Endometrial microvascular endothelial cells (primary cell): ENCODE measurements around the gene ELAVL1. TPM values are rescaled to one million over a fixed set of nuclear protein-coding genes. Genes with fewer than 3 reads are reported as not detected.

Experiments
- in situ Hi-C: cut with HindIII; loops from 2 replicates; pipeline ENCODE4 v1.10.0; 2017; ENCODE audit warnings: low sequenced_read_pairs, low pct_unique_long_range_greater_than_20kb; ENCODE audit errors: inconsistent ontology term
- total RNA-seq: library from RNA; depleted of rRNA; stranded (reverse); fragments of >200 nt; gene quantifications from one replicate; pipeline ENCODE4 v1.2.3, GENCODE V29; 2015; ENCODE audit errors: inconsistent ontology term

ELAVL1 gene
- total RNA-seq, 1 donor from 2014 or later: 68.0 TPM

DNA sequence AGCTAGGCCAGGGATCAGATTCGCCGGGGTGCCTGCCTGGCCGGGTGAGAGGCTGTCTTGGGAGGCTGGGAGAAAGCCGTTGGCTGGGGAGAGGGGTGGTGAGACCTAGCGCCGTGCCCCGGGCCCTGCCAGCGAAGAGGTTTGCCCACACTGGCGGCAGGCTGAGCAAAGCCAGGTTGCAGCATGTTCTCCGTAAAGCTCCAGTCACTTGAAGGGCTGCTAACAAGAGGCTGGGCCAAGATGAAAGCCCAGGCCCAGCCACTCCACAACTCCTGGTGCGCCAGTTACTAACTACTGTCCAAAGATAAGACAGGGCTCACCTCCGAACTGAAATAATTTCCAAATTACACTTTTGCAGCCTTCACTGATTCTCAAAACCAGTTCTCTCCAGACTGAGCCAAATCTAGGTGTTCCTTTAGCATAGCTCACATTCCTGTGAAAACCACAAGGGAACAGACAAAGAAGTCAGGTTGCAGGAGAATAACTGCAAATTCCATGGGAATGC is 16.3 kb downstream of the ELAVL1 start:
- in situ Hi-C loops: no loop called here

DNA sequence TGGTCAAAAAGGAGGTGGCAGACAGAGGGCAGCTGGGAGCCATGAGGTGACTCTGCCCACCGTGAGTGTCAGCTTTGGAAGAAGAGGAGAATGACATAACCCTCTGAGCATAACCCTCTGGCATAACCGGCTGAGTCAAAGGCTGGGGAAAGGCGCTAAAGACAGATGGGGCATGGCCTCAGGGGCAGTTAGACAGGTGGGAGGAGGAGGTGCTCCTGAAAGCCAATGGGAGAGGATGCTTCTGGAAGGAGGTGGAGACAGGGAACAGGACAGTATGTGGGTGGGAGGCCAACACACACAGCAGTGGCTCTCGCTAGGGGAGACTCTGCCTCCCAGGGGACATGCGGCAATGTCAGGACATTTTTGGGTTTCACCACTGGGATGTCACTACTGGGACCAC is 17.1 kb downstream of the ELAVL1 start:
- in situ Hi-C loops: no loop called here

DNA sequence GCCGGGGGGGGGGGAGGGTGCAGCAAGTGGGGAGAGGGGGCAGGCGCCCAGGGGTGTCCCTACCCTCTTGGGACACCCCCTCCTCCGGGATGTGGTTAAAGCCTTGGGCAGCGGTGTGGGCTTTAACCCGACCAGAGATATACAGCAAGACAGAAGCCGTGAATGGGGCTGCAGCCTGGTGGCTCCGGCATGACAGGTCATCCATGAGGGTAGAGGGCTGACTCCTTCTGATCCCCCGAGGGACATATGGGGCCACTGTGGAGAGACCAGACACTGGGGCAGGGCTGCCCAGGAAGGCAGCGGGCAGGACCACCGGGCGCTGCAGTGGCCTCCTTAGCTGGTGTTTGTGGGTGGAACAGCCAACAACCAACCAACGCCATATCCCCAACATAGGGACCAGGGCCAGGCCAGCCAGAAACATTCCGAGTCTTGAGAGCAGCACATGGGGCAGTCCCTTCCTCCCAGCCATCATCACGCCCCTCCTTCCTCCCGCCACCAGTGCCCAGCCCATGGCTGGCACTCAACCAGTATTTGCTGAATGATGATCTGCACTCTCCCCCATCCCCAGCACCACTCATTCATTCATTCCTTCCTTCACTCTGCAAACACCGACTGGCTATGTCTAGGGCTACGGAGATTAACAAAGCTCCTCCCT is 18.2 kb downstream of the ELAVL1 start:
- in situ Hi-C loops: no loop called here

DNA sequence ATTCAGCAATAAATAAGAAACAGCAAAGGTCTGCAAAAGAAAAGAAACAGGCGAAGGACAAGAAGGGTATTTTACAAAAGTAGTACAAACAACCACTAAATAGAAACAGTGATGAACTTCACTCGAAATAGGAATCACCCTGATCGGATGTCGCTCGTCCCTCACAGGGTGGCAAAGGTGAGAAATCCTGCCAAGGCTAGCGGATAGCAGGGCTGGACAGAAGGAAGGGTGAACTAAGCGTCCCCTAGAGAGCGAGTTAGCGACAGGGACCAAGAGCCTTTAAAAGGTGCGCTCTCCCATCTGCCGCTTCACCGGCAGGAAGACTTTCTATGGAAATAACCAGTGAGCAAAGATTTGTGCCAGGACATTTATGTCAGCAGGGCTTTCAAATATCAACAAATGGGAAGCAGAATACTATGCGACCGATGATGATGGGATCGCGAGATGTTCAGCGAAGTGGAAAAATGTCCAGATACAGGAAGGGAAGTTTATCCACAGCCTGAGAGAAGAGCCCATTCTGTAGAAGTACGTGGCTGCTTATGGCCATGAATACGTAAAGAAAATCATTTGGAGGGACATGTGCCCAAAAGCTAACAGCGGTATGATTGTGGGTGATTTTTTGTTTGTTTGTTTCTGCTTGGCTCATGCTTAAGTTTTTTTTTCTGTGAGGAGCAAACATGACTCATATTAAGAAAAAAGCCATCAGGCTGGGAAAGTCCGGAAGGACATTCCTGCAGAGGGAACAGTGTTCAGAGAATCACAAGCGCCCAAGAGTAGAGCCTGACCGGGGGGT is 18.9 kb downstream of the ELAVL1 start:
- in situ Hi-C loops: no loop called here

DNA sequence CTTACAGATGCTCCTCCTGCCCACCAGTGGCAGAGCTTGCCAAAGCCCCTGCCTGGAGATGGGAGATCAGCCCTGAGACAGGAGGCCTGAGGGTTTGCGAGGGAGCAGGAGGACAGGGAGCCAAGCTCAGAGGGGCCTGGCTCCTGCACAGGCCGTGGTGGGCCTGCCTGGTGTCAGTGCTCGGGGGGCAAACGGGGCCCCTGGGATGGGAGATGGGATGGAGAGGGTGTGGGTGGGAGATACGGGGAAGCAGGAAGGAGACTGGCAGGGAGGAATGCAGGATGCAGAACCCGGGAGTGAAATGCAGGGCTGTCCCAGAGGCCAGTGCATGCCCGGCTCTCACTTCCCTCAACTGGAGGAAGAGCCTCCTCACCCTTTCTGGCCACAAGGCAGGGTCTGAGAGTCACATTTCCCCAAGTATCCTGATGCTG is 19.9 kb downstream of the ELAVL1 start:
- in situ Hi-C loops: no loop called here

DNA sequence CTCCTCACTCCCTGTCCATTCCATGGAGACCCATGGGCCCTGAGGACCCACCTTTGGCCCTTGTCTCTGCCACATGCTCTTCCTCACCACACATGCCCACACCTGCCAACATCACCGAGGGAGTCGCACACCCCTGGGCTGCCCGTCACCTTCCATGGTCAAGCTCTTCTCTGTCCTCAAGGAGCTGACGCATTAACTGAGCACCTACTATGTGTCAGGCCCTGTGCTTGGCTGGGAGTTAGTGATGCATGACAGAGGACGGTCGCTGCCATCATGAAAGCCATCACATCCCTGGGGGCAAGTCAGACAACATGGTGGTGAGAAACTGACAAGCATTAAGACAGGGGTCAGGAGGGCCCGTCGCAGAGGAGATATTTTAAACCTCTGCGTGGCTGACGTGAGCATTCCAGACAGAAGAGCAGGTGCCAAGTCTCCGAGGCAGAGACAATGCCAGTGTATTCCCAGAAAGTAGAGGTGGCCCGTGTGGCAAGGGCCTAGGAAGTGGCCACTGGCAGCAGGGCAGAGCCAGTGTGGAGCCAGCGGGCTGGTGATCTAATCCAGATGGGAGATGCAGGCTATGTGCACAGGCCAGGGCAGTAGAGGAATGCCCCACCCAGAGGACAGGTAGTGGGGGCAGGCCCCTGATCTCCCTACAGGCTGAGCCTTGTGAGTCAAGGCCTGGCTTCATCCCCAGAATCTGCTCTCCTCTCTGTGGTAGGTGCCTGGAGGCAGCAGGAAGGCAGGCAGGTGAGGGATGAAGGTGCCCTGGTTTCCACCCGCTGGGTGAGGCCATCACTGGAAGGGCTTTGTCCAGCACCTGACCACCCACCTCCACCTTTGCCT is 21.2 kb downstream of the ELAVL1 start:
- in situ Hi-C loops: no loop called here

DNA sequence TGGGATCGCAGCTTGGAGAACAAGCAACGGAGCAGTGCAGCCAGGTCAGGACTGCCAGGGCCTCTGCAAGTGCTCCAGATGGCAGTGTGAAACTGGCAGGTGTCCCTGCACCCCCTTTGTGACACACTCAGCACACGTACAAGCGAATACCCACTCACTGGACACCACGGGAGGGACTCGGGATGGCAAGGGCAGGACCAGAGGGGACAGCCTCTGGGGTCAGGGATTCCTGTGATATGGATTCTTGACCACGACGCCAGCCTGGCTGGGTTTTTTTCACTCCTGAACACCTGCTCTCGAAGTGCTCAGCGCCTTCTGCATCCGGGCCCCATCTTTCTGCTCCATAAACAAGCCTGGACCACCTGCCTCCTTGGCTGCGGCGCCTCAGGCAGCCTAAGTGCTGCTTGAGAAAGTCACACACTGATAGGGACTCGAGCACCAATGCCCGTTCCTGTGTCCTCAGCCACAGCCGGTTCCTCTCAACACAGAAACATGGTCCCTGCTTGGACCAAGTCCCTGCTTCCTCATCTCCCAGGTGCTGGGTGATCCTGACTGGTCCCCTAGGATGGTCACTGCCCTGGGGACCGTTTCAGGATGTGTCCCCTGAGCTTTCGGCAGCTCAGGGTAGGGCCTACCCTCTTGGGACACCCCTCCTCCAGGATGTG is 22.0 kb downstream of the ELAVL1 start:
- in situ Hi-C loops: no loop called here

DNA sequence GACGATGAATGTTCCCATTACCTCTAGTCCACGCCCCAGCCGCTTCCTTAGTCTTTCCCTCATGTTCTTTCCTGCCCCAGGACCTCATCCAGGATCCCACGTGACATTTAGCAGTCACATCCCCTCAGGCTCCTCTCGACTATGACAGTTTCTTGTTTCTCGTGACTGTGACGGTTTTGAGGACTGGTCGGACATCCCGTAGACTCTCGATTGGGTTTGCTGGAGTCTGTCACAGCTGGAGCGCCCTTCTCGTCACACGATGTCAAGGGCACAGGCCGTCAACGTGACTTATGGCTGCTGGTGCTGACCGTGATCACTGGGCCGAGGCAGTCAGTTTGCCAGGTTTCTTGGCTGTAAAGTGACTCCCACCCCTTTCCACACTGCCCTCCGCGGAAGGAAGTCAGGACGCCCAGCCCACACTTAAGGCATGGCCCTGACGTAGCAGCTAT is 22.8 kb downstream of the ELAVL1 start:
- in situ Hi-C loops: no loop called here

DNA sequence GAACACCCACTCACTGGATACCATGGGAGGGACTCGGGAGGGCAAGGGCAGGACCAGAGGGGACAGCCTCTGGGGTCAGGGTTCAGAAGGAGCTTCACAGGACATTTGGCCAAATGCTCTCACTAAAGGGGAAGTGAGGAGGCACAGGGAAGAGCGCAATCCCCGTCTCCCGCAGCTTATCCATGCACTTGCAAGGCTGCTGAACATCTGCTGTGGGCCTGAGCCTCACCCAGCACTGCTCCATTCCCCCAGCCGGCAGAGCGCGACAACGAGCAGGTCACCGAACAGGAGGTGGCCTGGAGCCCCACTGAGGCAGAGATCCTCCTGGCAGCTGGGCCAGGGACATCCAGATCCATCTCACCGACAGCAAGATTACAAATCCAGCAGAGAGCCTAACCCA is 23.3 kb downstream of the ELAVL1 start:
- in situ Hi-C loops: no loop called here

DNA sequence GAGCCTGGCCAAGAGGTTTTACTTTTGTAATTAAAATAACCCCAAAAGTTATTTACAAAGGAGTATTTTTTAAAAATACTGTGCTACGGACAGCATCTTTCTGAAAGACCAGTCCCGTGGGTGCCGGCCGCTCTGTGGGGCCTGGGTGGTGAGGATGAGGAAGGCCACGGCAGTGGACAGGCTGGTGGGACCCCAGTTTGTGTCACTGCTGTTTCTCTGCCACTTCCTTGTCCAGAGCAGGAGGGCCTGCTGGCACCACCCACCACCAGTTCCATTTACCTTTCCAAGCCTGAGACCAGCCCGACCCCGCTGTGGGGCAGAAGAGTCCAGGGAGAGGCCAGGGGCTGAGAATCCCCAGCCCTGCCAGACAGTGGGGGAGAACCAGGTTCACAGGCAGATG is 23.8 kb downstream of the ELAVL1 start:
- in situ Hi-C loops: no loop called here

DNA sequence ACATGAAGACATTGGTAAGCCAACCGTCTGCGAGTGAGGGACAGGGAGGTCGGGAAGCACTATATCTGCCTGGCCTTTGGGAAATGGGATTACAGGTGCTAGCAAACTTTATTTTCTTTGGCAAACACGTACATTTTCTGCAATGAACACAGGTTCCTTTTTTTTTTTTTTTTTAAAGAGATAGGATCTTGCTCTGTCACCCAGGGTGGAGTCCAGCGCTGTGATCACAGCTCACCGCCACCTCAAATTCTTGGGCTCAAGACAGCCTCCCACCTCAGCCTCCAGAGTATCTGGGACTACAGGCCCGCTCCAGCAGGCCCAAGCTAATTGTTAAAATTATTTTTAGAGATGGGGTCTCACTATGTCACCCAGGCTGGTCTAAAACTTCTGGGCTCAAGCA is 24.2 kb downstream of the ELAVL1 start:
- in situ Hi-C loops: no loop called here

DNA sequence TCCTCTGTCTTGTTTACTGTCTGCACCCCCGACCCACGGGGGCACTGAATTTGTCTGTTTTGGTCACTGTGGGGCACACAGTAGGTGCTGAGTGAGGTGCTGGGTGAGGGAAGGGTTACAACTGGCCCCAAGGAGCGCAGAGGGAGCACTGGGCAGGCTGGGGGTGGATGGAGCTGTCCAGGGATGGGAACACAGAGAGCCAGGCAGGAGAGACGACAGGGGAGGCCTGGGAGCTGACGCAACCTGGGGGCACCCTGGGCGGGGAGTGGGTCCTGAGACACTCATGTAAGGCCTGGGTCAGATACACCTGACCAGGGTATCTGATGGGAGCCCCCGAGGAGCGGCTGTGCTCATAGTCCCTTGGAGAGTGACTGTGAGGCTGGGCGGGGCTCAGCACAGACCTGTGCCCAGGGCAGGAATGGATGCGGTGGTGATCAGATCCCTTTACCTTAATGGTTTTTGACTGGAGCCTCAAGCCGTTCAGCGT is 24.8 kb downstream of the ELAVL1 start:
- in situ Hi-C loops: no loop called here

DNA sequence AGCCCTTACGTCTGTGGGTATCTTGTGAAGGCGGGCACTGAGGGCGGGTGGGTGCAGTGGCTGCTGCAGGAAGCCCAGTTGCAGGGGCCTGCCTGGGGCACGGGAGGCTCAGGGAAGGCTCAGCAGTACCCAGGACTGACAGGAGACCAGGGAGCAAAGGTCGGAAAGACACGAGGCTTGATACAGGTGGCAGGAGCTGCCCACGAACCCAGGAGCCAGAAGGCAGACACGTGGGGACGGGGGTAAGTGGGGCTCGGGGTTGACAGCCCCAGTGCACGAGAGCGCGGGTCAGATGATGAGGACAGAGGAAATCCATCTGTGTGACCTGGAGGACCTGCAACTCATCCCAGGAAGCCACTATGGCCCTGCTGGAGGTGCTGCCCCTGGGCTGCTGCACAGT is 25.3 kb downstream of the ELAVL1 start:
- in situ Hi-C loops: no loop called here

DNA sequence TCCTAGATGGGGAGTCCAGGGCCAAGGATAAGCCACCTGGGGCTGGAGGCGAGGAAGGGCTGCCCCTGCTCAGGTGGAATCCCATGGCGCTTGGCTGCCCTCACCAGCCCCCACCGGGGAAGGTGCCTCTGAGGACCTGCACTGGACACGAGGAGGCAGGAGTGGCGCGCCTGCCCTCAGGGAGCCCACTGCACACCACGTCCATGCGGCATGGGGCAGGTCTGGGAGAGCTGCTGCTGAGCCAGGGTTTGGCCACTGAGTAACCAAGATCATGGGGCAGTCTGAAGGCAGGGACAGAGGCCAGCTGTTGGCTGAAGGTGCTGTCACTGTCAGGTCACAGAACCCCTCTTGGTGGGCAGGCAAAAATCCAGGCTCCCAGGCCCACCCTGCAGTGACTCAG is 25.9 kb downstream of the ELAVL1 start:
- in situ Hi-C loops: no loop called here

DNA sequence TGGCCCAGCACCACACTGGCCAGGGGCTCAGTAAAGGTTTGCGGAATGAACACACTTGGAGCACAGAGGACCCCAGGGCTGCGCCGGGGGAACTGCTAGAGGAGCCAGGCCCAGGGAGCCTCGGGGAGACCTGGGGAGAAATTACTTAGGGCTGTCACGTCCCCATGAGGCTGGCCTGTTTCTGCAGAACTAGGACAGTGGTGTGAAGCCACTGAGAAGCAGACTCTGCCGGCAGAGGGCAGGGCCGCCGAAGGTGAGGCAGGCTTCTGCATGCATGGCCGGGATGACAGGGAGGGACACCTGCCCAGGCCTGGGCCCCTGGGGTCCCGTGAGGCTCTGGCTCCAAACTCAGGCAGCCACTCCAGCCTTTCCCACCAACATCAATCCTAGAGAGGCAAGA is 26.4 kb downstream of the ELAVL1 start:
- in situ Hi-C loops: no loop called here

DNA sequence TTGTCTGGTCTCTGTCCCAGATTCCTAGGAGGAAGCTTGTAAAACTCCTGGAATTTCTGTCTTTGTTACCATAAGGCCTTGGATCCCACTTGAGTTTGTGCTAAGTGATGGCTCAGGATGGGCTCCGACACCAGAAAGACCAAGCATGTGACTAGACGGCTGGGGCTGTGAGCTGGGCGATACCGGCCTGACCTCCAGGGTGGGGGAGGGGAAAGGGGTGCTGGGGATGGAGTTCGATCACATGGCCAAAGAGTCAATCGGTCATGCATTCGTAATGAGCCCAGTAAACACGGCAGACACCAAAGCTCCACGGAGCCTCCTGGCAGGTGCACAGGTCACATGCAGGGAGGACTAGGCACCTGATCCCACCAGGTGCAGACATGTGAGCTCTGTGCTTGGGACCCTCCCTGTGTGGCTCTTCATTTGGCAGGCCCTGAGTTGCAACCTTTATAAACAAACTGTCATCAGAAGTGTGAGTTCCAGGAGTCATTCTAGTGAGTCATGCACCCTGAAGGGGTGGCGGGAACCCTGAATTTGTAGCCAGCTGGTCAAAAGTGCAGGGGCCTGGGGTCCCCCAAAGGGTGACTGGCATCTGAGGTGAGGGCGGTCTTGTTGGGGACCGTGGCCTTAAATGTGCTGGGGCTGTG is 27.1 kb downstream of the ELAVL1 start:
- in situ Hi-C loops: no loop called here

DNA sequence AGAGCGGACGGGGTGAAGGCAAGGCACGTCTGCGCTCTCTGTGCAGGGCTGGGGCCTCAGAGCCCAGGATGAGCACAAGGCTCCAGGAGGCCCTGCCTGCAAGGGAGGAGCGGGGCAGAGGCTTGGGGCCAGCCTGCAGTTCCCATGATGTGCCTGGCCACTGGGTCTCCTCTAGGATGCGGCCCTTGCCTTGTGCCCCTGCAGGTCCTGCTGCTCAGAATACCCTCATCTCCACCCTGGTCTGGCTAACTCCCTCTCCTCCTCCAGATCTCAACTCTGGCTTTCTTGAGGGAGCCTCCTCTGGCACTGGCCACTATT is 27.8 kb downstream of the ELAVL1 start:
- in situ Hi-C loops: no loop called here

DNA sequence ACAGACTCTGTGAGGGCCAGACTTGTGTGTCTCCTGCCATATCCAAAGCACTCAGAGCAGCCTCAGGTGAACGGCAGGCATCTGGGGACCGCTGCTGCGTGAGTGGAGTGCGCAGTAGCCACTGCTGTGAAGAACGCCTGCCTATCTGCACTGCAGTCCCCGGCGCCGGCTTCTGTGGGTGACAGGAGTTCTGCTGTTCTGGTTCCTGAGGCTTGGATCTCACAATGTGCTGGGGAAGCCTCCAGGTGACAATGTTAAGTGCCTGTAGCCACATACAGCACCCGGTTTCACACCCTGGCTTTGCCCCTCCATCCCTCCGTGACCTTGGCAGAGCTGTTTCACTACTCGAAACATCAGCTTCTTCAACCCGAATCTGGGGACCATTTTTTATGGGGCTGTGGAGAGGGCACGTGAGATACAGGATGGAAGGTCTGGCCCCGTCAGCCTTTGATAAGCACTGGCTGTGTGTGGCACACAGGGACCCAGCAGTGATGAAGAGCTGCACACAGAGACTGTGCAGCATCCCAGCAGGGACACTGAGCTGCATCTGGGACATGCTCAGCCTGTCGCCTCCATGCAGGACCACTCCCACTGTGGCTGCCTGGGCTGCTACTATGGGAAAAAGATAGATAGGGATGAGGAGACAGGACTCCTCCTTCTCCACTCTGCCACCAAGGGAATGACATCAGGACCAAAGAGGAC is 28.3 kb downstream of the ELAVL1 start:
- in situ Hi-C loops: no loop called here
